ENCODE measurements around the gene KRTAP2-2.
"Not testable (repeated sequence)": the region's sequence is repeated elsewhere in the genome, so short reads cannot be mapped to it uniquely, and the experiment has no call there.

The KRTAP2-2 gene

DNA sequence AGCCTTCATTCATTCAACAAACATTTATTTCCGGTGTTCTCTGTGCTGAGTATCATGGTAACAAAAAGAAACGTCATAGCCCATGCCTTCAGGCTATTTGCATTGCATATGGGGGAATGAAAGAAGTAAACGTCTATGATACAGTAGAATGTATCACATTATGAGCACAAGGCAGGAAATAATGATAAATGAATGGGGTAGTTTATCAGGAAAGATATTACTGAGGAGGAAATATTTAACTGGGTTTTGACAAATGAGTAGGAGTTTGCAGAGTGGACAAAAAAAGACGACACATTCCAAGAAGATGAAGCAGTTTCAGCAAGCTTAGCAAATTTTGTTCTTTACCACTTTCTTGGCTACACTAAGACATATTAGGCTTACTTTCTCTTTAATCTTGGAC is 27.6 kb upstream of the KRTAP2-2 start:
- H3K27ac ChIP-seq: no peak overlapping the region
- TF ChIP-seq CTCF (IDR thresholded peaks at IDR 0.05) (no peak), ZFX (IDR thresholded peaks at IDR 0.05; ENCODE audit: borderline replicate concordance) (no peak)

DNA sequence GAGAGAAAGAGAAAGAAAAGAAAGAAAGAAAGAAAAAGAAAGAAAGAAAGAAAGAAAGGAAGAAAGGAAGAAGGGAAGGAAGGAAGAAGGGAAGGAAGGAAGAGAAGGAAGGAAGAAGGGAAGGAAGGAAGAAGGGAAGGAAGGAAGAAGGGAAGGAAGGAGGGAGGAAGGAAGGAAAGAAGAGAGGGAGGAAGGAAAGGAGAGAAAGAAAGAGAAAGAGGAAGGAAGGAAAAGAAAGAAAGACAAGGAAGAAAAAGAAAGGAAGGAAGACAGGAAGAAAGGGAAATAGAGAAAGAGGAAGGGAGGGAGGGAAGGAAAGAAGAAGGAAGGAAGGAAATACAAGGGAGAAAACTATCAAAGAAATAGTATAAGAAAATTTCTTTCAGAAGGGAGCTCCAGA is 21.8 kb upstream of the KRTAP2-2 start:
- TF ChIP-seq CTCF (IDR thresholded peaks at IDR 0.05) (no peak), ZFX (IDR thresholded peaks at IDR 0.05; ENCODE audit: borderline replicate concordance) (no peak)
- H3K27ac ChIP-seq: no peak overlapping the region

DNA sequence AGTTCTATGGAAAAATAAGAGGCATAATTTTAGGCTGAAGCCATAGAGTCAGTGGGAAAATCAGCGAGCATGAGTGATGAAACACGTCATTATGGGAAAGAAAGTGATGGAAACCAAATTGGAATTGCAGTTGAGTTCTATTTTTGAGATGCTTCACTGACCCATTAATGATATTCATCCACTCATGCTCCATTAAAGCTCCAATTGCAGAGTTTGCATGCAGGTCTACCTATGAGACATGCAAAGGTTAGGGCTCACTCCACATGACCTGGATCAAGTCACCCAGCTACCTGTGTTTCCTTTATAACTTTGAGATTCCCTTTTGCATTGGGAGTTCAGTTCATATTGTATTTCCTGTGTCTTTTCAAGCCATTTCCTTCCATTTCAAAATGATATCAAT is 18.6 kb upstream of the KRTAP2-2 start:
- TF ChIP-seq CTCF (IDR thresholded peaks at IDR 0.05) (no peak), ZFX (IDR thresholded peaks at IDR 0.05; ENCODE audit: borderline replicate concordance) (no peak)

GRCh38 chr17:41071606-41072360 is 16.8 kb upstream of the KRTAP2-2 start:
- no peak overlapping the region for H3K27ac ChIP-seq

More for the DNA sequence above, 18.6 kb upstream of the KRTAP2-2 start:
- H3K27ac ChIP-seq: no peak overlapping the region

DNA sequence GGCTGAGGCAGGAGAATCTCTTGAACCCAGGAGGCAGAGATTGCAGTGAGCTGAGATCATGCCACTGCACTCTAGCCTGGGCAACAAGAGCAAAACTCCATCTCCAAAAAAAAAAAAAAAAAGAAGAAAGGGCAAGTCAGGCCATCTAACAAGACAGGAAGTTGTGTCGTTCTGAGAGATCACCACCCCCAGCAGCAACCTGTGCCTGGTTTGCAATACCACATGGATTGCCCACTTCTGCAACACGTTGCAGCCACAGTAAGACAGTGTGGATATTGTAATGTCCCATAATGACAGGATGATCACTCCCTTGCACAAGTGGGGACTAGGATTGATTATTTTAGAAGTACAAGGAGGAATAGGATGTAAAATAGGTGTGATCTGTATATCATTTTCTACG is 14.0 kb upstream of the KRTAP2-2 start:
- no peak for TF ChIP-seq CTCF (IDR thresholded peaks at IDR 0.05)
- no peak for TF ChIP-seq ZFX (IDR thresholded peaks at IDR 0.05; ENCODE audit: borderline replicate concordance)
- no peak overlapping the region for H3K27ac ChIP-seq

More at GRCh38 chr17:41071606-41072360, 16.8 kb upstream of the KRTAP2-2 start:
- TF ChIP-seq ZFX (IDR thresholded peaks at IDR 0.05; ENCODE audit: borderline replicate concordance): no peak
- TF ChIP-seq CTCF (IDR thresholded peaks at IDR 0.05): no peak

DNA sequence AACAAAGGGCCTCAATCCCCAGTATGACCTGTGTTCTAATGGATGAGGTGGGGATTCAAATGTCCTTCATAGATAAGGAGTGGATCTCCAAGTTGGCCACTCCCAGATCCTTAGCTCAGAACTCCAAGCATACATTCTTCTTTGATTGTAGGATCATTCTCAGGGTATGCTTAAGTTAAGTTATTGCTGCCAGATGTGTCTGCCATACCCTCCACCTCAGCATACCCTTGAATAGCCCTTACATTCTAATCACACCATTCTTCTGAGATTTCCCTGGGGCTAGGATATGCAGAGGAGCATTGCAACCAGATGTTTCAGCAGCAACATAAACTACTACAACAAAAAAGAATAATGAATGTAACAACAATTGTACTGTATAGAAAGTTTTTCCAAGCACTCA is 12.3 kb upstream of the KRTAP2-2 start:
- H3K27ac ChIP-seq: no peak overlapping the region
- TF ChIP-seq CTCF (IDR thresholded peaks at IDR 0.05): no peak
- no peak for TF ChIP-seq ZFX (IDR thresholded peaks at IDR 0.05; ENCODE audit: borderline replicate concordance)

DNA sequence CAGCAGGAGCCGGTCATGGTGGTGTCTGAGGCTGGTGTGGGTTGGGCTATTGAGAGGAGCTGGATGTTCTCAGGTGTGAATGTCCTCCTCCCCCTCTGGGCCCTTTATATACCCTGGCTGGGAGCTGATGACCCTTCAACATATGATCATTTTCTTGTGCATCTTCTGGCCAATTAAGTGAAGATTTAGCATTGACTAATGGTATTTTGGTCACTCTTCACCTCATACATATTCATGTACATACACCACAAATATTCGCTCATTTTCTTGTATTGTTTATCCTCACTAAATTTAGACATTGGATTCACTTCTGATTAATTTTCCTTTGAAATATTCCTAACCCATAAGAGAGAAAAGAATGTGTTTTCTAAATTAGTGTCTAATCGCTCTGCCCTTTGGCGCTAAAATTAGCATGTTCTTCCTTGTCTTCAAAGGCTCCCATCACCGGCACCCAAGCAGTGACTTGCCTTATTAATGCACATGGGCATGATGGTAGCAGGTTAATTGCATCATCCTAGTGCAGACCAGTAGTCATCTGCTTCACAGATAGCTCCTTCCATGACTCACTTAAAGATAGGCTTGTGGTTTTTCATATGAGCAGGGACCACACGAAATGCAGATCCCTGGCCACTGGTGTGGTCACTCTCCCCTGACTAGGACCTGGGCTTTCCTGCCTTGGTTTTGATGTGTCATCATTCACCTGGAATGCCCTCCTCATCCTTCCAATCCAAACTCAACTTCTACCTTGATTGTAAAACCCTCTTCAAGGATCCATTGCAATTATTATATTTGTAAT is 11.0 kb upstream of the KRTAP2-2 start, which contains the start of gene KRTAP2-4:
Gene KRTAP2-4 (minus strand): TSS at position 51 of the 796 bp plus-strand sequence. CDS start 34 bp downstream, at position 17.
- TF ChIP-seq ZFX (IDR thresholded peaks at IDR 0.05; ENCODE audit: borderline replicate concordance) (no peak), CTCF (IDR thresholded peaks at IDR 0.05) (no peak)
- H3K27ac ChIP-seq: no peak within 1 kb of the TSS

DNA sequence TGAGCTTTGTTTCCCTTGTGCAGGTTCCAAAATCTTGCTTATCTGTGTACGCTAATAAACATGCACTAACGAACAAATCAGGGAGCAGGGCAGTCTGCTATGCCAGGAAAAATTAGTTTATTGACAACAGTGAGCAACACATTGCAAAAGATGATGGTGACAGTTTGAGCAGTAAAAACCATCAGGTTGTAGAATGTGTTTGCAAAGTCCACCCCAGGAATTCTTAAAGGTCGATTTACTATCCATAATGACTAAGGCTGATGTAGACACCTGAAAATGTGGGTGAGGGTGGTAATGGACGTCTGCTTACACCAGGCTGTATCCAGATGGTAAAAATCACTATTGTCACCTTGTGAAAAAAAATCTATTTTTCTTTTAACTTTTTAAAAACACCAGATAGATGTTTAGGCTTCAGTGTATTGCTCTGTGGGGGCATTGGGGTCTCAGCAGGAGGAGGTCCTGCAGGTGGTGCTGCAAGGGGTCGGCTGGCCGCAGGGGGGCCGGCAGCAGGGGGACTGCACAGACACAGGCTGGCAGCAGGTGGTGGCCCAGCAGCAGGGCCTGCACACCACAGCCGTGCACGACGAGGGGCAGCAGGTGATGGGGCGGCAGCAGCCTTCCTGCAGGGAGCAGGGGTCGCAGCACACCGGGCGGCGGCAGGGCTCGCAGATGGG is 10.1 kb upstream of the KRTAP2-2 start:
- H3K27ac ChIP-seq: not testable (repeated sequence)

Measured in 22Rv1 (cell line).